Lower leg skin (tissue), 4 donors: ENCODE measurements around the gene ZFHX3. TPM values are rescaled to one million over a fixed set of nuclear protein-coding genes. Genes with fewer than 3 reads are reported as not detected.

Experiments
- DNase-seq, 2 donors: peaks; one replicate each; pipeline ENCODE4 v3.0.0-alpha.2; 2019; ENCODE audit warnings: low spot score in 2 of 2
- H3K4me3 ChIP-seq: fragments of 200-600 bp; sonication (generic); 2 replicates; pipeline ENCODE4 v1.5.1; 2017; ENCODE audit warnings: mild to moderate bottlenecking, low read depth; ENCODE audit not compliant: poor library complexity, severe bottlenecking
- POLR2A ChIP-seq, 2 donors: fragments of 450-650 bp; IDR thresholded peaks; one replicate each; pipeline ENCODE4 v1.6.1; 2016 to 2017; ENCODE audit warnings: antibody characterized with exemption in 2 of 2, mild to moderate bottlenecking in 1 of 2, moderate library complexity in 1 of 2
- WGBS, 2 donors: methylation state at CpG; one replicate each; pipeline ENCODE4 v1.1.5; 2018; 5-methylcytosine and 5-hydroxymethylcytosine counted together
- intact Hi-C: fragments of 100-400 bp; cut with DNase I; formaldehyde crosslinking; loops from one replicate; pipeline ENCODE4 v1.15.0; 2023; ENCODE audit warnings: low total_unique reads
- total RNA-seq, 4 donors: library from RNA; depleted of rRNA; stranded (reverse); fragments of >200 nt; gene quantifications; one replicate each; pipeline ENCODE4 v1.1.0, GENCODE V29; 2016
- TF ChIP-seq, protein P1 (sequence below), 3 donors: fragments of 450-650 bp; IDR thresholded peaks; one replicate each; pipeline ENCODE4 v1.5.1; 2016; ENCODE audit warnings: antibody characterized with exemption in 3 of 3, mild to moderate bottlenecking in 3 of 3, moderate library complexity in 2 of 3

The ZFHX3 gene
- total RNA-seq, 4 donors from 2014 or later, result 3.4 to 14.9 (median 10.0) TPM

- H3K4me3 ChIP-seq, result no peak overlapping the region
- peak in 1 of 2 donors; percentile 81 for DNase-seq
- TF ChIP-seq, protein P1, sequence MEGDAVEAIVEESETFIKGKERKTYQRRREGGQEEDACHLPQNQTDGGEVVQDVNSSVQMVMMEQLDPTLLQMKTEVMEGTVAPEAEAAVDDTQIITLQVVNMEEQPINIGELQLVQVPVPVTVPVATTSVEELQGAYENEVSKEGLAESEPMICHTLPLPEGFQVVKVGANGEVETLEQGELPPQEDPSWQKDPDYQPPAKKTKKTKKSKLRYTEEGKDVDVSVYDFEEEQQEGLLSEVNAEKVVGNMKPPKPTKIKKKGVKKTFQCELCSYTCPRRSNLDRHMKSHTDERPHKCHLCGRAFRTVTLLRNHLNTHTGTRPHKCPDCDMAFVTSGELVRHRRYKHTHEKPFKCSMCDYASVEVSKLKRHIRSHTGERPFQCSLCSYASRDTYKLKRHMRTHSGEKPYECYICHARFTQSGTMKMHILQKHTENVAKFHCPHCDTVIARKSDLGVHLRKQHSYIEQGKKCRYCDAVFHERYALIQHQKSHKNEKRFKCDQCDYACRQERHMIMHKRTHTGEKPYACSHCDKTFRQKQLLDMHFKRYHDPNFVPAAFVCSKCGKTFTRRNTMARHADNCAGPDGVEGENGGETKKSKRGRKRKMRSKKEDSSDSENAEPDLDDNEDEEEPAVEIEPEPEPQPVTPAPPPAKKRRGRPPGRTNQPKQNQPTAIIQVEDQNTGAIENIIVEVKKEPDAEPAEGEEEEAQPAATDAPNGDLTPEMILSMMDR (IDR thresholded peaks at IDR 0.05), result no peak
- TF ChIP-seq POLR2A (IDR thresholded peaks at IDR 0.05), result no peak
- intact Hi-C loops, result no loop called here
- WGBS, 2 donors, result 95 to 97% methylated on average over 43 to 46 of the region's 46 CpGs
These were observed 88.5 kb downstream of the ZFHX3 start for GRCh38 chr16:72959301-72959996.

DNA sequence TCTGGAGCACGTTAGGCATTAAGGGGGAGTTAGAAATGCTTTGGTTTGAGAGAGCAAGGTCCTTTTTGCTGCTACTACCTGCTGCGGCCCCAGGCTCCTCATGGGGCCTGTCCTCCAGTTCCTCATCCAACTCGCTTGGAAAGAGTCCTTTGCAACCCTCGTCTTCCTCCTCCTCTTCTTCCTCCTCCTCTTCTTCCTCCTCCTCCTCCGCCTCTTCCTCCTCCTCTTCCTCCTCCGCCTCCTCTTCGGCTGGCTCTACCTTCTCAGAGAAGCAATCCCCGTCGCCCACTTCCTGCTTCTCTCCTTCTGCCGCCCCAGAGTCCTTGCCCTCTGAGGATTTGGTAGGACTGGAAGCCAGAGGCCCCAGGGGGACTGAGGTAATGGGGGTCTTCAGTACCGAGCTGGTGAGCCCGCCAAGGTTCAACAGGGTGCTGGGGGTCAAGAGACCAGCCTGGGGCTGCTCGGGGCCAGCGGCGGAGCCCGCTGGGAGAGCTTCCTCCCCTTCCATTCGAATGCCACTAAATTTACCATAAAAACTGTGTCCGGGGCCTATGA lies 89.3 kb downstream of the ZFHX3 start:
- WGBS, 2 donors, result 94 to 98% methylated on average over 18 of the region's 18 CpGs
- DNase-seq, result no peak
- intact Hi-C loops, result no loop called here
- H3K4me3 ChIP-seq, result no peak overlapping the region
- TF ChIP-seq, protein P1 (IDR thresholded peaks at IDR 0.05), result no peak
- no peak for TF ChIP-seq POLR2A (IDR thresholded peaks at IDR 0.05)

GRCh38 chr16:72957303-72958277 lies 90.3 kb downstream of the ZFHX3 start:
- no peak overlapping the region for H3K4me3 ChIP-seq
- intact Hi-C loops, result no loop called here
- 94% methylated on average over 50 of the region's 50 CpGs for WGBS, 2 donors
- TF ChIP-seq POLR2A (IDR thresholded peaks at IDR 0.05), result no peak
- TF ChIP-seq, protein P1 (IDR thresholded peaks at IDR 0.05), result no peak
- DNase-seq, result peak in 1 of 2 donors; percentile 78

DNA sequence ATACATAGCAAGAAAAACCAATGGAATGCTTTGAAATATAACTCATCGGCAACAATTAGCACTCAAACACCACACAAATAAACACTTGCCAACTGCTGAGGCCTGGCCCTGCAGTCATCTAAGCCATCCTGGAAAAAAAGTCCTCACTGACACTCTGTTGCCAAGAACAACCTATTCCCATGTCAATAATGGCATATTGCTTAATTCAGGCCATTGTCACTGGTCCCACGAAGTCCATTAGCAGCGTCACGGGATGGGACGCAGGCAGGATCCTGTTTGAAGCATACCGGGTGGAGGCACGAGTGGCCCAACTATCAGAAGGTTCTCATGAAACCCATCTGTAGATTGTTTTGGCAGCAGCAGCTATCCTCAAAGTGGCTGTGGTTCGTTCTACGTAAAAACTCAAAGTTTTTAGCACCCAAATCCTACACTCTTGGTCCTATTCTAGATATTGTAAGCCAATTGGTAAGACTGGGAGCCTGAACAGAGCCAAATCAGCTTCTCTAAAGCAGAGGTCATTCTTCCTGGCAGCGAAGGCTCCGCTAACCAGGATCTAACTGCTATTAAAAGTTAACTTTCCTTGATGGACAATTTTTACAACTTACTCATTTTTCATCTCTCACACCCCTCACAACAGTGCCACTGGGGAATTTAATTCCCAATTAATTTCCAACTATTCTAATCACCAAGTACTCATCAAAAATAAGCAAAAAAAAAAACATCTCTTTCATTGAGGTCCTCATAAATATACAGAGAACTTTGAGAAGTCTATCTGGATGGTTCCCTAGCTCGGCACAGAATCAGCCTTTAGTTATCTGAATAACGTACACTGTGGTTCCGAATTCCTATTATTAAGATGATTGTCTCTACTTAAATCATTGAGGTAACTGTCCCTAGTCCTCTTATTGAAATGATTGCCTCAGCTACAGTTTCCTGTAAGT lies 91.5 kb downstream of the ZFHX3 start:
- intact Hi-C loops, result no loop called here
- DNase-seq, result peak in 1 of 2 donors; percentile 46
- TF ChIP-seq, protein P1 (IDR thresholded peaks at IDR 0.05), result no peak
- no peak for TF ChIP-seq POLR2A (IDR thresholded peaks at IDR 0.05)
- no peak overlapping the region for H3K4me3 ChIP-seq
- 76 to 79% methylated on average over 14 of the region's 14 CpGs for whole genome bisulfite sequencing, 2 donors

DNA sequence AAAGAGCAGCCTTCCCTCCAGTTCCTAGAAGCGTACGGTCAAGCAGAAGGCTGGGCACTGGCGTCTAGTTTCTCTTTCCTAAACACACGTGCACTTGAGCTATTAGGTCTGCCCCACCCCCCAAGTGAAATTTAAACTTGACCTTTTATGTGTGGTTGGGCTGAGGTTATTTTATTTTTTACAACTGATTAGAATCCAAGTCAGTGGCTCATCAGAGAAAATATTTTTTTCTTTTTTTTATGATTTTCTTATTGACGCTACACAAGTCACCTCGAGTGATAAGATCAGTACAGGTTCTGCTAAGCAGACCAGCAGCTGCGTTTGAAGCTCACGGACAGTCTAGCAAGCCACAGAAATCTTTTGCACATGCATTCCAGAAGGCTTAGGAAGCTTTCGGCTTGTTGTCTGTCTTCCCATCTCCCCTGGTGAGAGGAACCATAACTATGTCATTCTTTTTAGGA lies 95.1 kb downstream of the ZFHX3 start:
- H3K4me3 ChIP-seq, result no peak overlapping the region
- intact Hi-C loops, result no loop called here
- TF ChIP-seq POLR2A (IDR thresholded peaks at IDR 0.05), result no peak
- TF ChIP-seq, protein P1 (IDR thresholded peaks at IDR 0.05), result no peak
- DNase-seq, result no peak
- 67 to 72% methylated on average over 9 of the region's 9 CpGs for WGBS, 2 donors
